DMS114 treated with DMSO at 0.1 percent for 48 hours (cell line): ENCODE data around the gene UGT1A6.
"Not testable (repeated sequence)": the region's sequence is repeated elsewhere in the genome, so short reads cannot be mapped to it uniquely, and the experiment has no call there.

Source experiments
- DNase-seq: peaks from one replicate; lab custom pipeline; 2025; ENCODE audit not compliant: unreplicated experiment; lab: John Stamatoyannopoulos, UW

Gene UGT1A6

DNA sequence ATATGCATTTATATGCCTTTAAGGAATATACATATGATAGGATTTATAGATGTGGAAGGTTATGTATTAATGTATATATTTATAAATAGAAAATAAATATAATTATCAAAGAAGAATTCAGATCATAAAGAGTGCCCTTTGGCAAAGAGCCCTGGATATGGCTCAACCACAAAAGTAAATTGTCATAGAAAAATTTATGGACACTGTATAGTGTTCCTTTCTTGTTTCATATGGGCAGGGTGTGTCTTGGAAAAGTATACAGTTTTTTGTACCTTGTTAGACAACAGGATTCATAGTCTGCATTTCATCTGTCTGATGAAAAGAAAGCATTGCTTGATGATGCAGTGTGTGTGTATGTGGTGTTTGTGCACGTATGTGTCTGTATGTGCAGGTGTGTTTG, 8.1 kb upstream of the UGT1A6 start:
- no peak for DNase-seq

DNA sequence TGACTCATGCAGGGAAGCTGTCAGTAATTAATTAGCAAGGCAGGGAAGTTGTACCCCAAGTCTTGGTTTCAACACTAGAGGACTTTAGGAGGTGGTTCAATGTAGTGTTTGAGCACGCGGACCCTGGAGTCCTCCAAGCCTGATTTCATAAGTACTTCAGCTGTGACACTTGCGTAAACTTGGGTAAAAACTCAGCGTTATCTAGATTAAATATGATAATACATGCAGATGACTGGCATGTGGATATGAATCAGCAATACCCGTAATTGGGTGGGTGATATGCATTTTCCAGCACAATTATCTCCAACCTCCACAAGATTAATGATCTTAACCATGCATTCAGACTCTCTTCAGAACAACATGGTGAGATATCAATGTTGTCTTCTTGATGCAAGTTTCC, 5.8 kb upstream of the UGT1A6 start:
- no peak for DNase-seq

DNA sequence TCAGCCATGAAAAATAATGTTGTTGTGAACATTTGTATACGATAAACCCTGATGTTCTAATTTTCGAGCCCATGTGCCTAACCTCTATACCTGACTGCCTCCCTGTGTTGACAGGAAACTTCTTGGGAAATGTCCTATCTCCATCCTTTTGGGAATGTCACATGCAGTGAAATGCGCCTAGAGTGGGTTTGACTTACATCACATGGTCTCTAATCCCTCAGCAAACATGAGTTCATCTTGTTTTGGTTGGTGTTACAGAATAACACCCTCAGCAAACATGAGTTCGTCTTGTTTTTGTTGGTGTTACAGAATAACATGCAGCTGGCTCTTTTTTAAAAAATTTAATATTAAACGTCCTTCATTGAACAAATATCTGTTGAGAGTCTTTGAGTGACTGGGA, 4.3 kb upstream of the UGT1A6 start:
- no peak for DNase-seq

DNA sequence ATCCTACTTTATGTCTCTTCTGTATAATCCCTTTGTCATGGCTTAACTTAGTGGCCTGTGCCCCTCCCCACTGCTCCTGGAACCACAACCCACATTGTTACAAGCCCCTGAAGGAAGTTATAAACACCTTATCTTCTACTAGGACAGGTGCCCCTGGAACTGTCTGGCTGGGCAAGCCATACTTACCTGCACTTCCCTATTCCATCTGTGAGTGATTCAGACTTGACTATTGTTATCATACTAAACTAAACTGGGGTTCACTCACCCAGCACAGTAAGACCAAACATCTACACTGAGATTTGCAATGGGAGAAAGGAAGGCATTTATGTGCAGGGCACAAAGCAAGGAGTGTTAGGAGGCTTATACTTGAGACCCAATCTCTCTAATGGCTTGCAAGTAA, 3.7 kb upstream of the UGT1A6 start:
- no peak for DNase-seq

DNA sequence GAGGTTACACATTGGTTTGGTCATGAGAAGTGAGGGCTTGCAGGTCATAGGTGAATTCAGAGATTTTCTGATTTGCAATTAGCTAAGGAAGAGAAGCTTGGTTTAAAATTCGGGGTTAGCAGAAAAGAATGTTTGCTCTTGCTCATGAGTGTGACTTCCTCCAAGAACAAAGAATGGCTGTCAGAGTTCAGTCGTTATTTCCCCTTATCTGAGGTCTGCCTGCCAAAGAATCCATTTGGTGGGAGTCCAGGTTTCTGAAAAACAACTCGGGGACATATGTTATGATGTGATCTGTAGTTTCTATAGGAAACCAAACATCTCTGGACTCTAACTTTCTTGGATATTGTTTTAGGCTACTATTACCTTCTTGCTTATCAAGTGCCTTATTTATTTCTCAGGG, 3.2 kb upstream of the UGT1A6 start:
- DNase-seq = no peak

DNA sequence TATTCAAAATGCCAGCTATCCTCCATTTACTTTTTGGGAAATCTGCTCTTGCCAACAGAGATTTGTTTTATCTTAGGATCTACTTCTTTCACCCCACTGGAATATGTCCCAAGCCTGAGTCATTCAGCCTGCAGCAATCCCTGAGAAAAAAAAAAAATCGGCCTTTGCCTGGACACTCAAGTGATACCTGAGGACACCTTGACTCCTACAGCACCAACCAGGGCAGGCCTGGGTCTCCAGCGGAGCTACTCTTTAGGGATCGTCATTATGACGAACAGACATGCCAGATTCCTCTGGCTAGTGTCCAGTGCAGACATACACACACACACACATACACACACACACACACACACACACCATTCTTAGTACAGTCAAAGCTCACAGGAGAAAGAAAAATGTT, 2.2 kb upstream of the UGT1A6 start:
- DNase-seq = no peak

DNA sequence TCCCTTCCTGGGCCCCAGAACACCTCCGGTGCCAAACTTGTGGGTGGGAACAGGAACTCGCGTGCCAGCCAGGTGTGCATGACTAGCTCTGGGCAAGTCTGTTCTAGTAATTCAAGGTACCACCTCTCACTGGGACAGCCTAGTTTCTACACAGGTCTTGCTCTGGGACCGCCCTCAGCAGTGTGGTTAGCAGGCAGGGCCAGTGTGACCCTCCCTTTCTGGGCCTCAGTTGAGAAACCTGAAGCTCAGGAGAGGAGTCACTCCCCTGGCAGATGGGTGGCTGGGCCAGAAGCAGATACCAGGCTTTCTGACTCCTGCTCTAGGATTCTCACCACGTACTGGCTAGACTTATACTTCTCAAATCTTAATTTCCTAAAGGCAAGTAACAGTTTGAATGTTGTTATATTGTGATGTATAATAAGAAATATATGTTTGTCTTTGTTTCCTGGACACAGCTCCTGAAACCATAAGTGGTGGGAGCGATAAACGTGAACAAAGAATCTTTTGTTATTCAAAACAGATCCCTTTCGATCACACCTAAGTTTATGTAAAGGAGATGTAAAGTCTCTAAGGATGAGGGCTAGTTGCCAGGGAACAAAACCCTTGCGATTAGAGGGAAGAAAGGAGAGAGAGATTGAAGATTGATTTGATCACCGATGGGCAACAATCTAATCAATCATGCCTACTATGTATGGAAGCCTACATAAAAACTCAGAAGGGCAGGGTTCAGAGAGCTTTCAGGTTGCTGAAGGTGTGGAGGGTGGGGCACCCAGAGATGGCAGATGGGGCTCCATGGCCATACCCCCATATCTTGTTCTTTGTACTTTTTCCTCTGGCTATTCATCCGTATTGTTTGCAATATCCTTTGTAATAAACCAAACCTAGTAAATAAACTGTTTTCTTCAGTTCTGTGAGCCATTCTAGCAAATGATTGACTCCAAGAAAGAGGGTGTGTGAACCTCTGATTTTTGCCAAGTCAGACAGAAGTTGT, 952 bp upstream of the UGT1A6 start:
- DNase-seq = no peak

DNA sequence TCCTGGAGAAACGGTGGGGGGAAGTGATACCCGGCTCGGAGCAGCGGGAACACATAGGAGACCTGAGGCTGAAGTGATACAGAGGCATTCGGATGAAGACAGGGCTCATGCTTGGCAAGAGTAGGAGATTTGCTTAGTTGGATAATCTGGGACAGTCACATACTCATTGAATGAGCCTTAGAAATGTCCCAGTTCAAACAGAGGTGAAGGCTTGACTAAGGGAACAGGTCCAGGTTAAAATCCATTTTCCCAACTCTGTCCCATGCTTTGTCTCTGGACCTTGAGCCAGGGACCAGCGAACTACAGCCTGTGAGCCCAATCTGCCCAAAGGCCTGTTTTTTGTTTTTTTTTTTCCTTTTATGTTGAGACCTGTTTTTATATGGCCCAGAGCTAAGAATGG, 1.3 kb downstream of the UGT1A6 start:
- DNase-seq = no peak

DNA sequence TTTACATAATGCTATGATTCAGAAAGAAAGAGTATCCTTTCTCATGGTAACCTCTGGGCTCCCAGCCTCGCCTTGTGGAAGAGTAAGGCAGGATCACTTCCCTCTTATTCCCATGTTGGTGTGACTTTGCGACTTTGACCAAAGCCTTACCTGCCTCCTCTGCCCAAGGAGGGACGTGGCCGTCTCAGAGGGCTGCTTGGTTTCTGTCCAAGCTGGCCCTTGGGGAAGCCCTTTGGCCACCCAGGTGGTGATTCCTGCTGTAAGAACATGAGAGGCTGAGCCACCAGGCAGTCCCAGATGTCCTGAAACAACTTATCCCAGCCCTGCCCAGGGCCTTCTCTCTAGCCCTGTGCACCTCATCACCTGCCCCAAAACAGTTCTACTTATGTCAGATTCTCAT, 6.0 kb downstream of the UGT1A6 start:
- DNase-seq = no peak

DNA sequence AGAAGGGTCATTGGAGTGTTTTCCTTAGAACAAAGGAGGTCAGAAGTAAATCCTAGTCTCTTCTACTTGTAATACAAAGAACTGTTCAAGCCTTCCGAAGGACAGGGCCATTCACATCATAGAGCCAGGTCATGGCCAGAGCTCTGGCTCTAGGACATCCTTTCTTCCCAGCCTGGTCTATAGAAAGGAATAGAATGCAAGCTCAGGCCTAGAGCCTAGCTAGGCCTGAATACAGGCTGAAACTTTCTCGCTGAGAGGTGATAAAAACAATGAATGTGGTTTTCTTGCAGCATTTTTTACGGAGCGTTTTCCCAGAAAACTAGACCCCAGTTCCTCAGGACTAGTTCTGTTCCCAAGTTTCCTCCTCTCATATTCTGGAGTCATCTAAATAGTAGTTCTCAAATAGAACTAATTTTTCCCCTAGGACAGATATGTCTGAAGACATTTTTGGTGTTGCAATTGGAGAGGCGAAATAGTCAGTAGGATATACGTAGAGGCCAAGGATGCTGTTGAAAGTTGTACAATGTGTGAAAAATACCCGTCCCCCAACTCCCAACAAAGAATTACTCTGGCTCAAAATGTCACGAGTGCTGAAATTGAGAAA, 6.8 kb downstream of the UGT1A6 start:
- no peak for DNase-seq

DNA sequence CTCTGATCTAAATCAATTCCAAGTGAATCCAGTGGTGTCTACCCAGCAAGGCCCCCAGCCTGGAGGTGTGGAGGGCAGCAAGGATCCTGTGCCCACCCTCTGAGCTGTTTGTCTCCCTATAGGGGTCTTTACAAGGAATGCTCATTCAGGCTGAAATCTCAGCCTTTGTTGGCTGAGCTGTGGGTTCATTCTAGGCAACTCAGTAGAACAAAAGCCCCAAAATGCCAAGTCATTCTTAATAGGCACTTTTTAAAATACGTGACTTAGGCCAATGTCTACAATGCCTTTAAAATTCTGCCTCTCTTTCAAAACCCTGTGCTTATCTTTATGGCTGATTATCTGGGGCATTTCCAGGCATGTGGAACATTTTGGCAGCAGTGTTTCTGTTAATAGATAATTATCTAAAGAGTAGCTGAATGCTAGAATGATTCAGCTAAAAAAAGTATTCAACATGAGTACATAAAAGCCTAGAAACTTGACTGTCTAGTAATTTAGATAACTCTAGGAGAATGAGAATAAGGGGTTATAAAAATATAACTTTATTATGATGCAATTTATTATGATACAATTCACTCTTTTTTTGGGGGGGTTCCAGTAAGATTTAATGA, 7.4 kb downstream of the UGT1A6 start:
- DNase-seq = no peak

DNA sequence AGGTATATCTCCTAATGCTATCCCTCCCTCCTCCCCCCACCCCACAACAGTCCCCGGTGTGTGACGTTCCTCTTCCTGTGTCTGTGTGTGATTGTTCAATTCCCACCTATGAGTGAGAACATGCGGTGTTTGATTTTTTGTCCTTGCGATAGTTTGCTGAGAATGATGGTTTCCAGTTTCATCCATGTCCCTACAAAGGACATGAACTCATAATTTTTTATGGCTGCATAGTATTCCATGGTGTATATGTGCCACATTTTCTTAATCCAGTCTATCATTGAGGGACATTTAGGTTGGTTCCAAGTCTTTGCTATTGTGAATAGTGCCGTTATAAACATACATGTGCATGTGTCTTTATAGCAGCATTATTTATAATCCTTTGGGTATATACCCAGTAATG, 8.2 kb downstream of the UGT1A6 start:
- not testable (repeated sequence) for DNase-seq

DNA sequence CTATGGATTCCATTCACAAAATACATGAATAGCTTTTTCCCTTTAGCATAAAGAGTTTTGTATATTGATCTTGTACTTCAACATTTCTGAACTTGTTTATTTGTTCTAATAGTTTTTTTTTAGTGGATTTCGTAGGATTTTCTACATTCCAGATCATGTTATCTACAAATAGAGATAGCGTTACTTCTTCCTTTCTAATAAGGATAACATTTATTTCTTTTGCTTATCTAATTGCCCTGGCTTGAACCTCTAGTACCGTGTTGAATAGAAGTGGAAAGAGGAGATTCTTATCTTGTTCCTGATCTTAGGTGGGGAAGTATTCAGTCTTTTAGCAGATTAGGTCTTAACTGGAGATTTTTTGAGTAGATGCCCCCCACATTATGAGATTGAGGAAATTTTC, 9.5 kb downstream of the UGT1A6 start:
- DNase-seq = no peak

DNA sequence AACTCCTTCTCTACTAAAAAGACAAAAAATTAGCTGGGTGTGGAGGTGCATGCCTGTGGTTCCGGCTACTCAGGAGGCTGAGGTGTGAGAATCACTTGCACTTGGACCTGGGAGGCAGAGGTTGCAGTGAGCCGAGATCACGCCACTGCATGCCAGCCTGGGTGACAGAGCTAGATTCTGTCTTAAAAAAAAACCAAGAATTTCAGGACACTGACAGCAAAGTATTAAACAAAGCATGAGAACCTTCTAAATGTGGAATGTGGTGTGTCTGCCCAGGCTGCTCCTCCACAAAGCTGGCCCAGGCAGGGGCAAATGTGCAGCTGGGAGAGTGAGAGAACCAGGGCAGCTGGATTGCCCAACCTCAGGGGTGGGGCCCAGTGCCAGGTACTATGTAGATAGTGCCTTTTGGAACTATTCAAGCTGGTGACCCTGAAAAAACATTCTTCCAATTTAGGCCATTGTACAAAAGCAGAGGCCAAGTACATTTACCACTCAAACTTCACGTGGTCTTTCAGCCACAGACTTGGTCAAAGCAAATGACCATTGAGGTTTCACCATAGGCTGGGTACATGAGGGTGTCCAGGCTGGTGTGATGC, 13.3 kb downstream of the UGT1A6 start:
- DNase-seq = no peak

DNA sequence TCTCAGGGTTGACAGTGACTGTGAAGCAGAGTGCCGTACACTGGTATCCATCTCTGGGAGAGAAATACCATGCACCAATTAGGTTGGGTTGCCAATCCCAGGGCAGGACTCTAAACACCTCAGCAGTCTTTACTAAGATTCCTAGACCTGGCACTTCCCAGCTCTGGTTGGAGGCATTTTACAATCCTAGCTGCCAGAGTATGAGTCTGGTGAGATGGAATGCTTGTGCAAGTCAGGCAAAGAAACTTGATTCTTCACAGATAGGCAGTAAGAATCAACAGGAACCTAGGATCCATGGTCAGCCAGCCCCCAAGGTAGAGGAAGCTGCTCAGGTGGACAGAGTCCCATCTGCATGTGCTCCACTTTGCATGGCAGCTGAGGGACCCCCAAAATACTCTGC, 14.0 kb downstream of the UGT1A6 start:
- no peak for DNase-seq

DNA sequence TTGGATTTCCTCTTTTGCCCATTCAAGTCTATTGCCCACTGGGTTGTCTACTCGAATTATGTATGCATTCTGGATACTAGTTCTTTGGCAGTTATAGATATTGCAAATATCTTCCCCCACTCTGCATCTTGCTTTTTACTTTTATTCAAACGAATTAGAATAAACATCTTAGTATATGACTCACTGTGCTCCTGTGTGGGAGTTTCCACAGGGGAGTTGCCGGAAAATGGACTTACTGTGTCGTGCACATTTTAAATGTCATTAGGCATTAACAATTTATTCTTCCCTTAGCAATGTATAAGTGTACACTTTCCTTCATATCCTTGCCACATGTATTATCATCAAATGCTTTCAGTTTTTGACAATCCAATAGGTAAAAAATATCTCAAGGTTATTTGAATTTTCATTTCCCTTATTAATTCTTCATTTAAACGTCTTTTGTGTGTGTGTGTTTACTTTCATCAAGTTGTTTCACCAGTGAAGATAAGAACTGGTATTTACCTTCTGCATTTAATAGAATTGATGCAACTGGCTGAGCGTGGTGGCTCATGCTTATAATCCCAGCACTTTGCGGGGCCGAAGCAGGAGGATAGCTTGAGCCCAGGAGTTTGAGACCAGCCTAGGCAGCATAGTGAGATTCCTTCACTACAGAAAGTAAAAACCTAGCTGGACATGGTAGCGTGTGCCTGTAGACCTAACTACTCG, 15.4 kb downstream of the UGT1A6 start:
- no peak for DNase-seq

DNA sequence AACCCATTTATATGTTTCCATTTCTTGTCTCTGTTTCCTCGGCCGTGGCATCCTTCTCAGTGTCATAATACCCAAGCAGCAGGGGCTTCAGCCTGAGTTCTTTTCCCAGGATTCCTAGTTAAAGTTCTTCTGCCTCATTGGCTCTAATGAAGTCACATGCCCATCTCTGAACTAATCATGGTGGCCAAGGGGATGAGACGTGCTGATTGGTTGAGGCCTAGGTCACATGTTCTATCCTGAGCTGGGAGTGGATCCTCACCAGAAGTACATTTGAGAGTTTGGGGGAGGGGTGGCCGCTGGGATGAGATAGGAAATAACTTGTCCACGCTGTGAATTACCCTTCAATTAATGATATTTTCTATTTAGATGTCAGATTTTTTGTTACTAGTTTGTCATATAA, 16.3 kb downstream of the UGT1A6 start:
- no peak for DNase-seq

DNA sequence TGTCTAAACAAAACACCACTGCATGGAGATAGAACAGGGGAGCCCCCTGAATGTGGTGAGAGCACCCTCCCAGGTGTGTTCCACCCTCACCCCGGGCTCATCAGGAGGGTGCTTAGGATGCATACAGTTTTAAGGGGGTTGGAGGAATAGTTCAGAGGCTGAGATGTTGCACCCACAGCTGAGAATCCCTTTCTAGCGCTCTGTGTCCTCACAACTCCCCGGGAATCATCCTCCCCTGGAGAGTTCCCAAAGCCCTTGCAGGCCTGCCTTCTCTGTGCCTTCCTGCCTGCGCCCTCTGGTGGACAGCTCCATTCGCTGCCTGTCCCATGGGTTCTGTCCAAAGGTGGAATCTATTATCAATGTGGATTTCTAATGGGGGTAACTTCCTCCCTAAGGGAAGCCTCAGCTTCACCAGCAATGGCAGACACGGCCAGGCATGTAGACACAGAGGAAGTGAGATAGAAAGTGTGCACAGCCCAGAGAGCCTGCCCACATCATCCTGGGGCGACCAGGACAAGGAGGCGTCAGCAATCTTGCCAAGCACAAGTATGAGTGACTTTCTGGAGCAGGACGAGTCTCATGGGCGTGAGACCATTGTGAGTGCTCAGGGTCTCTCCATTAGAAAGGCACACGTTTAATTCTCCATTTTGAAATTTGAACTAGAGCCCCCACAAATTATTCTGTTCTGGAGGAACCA, 18.8 kb downstream of the UGT1A6 start:
- peak; percentile 28 for DNase-seq

DNA sequence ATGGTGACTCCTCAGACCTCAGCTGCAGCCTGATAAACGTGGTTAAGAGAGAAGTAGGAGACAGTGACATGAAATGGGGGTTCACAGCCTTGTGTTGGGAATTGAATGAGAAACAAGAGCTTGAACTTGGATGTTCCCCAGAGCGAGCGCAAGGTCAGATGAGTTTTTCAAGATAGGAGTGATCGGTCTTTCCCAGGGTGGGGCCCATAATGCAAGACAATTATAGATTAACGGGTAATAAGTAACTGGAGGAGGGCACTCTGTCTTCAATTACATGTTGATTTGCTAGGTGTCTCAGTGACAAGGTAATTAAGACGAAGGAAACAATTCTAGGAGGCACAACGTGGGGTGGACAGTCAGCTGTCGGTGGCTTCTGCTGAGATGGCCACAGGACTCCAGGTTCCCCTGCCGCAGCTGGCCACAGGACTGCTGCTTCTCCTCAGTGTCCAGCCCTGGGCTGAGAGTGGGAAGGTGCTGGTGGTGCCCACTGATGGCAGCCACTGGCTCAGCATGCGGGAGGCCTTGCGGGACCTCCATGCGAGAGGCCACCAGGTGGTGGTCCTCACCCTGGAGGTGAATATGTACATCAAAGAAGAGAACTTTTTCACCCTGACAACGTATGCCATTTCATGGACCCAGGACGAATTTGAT, 20.0 kb downstream of the UGT1A6 start, which contains the start of gene UGT1A5:
Gene UGT1A5, plus strand, starts transcription at position 297 of the 651 bp plus-strand sequence. Its CDS starts 85 bp downstream, at position 382.
- DNase-seq = no peak

DNA sequence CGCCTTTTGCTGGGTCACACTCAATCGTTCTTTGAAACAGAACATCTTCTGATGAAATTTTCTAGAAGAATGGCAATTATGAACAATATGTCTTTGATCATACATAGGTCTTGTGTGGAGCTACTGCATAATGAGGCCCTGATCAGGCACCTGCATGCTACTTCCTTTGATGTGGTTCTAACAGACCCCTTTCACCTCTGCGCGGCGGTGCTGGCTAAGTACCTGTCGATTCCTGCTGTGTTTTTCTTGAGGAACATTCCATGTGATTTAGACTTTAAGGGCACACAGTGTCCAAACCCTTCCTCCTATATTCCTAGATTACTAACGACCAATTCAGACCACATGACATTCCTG, 20.5 kb downstream of the UGT1A6 start:
- DNase-seq = no peak
